Epithelial cell of prostate (primary cell): ENCODE data around the gene UBAP2L.
"Not testable (repeated sequence)": the region's sequence is repeated elsewhere in the genome, so short reads cannot be mapped to it uniquely, and the experiment has no call there.

Source experiments
- DNase-seq: peaks from one replicate; pipeline ENCODE4 v3.0.0-alpha.2; 2011; ENCODE audit warnings: low read depth, low spot score
- H3K27ac ChIP-seq: fragments of 450-650 bp; 2 replicates; pipeline ENCODE4 v1.5.1; 2017; ENCODE audit warnings: mild to moderate bottlenecking

UBAP2L gene

DNA sequence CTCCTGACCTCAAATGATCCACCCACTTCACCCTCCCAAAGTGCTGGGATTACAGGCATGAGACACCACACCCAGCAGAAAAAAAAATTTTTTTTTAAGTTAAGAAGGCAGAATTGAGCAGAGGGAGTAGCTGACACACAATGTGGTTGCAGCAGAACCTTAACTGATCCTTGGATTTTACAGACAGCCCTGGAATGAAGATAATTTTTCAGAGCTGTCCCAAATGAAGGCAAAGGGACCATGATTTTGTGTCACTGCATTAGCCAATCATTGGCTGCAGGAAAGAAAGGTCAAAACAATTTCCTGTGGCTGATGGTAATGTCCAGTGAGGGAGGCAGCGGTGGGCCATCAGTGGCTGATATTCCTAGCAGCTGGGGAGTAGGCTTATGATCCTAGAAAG is 80.8 kb downstream of the UBAP2L start:
- no peak overlapping the region for H3K27ac ChIP-seq
- no peak for DNase-seq

DNA sequence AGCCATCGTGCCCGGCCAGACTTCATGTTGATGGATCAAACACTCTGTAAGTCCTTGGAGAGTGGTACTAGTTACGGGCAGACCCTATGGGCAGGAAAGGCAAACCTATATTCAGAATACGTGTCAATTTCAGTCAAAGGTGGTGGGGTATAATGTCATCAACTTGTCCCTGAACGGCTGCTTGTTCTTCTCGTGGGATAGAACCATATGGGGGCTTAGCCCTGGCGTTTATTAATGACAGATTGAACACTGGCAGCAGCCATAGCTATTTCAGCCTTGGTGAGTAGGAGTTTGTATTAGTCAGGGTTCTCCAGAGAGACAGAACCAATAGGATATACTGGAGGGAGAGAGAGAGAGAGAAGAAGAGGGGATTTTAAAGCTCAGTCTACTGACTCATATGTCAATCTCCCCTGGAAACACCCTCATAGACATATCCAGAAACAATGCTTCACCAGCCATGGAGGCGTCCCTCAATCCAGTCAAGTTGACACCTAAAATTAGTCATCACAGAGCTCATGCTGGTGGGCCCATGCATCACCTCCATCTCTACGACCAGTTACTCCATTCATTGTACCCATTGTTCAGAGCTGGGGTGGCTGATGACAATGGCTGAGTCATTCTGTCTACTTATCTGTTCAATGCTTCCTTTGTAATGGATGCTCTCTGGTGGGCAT is 84.0 kb downstream of the UBAP2L start:
- no peak overlapping the region for H3K27ac ChIP-seq
- DNase-seq = no peak

- DNase-seq = no peak
- H3K27ac ChIP-seq = no peak overlapping the region
Measured at GRCh38 chr1:154306151-154306550, 85.4 kb downstream of the UBAP2L start.

DNA sequence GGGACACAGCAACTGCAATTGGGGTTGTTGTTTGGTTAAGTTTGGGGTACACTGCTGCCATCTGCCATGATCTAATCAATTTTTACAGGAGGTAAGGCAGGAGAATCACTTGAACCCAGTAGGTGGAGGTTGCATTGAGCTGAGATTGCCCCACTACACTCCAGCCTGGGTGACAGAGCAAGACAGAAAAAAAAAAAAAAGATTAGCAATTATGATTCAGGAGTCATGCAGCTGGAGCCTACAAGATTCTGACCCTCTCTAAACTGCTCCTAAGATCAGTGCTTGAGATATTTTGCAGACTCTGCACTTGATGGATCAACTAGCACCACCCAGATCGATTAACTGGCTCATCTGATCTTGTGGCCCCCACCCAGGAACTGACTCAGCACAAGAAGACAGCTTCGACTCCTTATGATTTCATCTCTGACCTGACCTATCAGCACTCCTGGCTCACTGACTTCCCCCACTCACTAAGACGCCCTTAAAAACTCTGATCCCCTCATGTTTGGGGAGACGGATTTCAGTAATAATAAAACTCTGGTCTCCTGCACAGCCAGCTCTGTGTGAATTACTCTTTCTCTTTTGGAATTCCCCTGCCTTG is 87.0 kb downstream of the UBAP2L start:
- DNase-seq, H3K27ac ChIP-seq: not testable (repeated sequence)

DNA sequence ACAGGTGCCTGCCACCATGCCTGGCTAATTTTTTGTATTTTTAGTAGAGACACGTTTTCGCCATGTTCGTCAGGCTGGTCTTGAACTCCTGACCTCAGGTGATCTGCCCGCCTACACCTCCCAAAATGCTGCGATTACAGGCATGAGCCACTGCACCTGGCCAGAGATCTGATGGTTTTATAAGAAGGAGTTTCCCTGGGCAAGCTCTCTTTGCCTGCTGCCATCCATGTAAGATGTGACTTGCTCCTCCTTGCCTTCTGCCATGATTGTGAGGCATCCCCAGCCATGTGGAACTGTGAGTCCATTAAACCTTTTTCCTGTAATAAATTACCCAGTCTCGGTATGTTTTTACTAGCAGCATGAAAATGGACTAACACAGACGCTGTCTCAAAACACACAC is 88.4 kb downstream of the UBAP2L start:
- not testable (repeated sequence) for DNase-seq, H3K27ac ChIP-seq

DNA sequence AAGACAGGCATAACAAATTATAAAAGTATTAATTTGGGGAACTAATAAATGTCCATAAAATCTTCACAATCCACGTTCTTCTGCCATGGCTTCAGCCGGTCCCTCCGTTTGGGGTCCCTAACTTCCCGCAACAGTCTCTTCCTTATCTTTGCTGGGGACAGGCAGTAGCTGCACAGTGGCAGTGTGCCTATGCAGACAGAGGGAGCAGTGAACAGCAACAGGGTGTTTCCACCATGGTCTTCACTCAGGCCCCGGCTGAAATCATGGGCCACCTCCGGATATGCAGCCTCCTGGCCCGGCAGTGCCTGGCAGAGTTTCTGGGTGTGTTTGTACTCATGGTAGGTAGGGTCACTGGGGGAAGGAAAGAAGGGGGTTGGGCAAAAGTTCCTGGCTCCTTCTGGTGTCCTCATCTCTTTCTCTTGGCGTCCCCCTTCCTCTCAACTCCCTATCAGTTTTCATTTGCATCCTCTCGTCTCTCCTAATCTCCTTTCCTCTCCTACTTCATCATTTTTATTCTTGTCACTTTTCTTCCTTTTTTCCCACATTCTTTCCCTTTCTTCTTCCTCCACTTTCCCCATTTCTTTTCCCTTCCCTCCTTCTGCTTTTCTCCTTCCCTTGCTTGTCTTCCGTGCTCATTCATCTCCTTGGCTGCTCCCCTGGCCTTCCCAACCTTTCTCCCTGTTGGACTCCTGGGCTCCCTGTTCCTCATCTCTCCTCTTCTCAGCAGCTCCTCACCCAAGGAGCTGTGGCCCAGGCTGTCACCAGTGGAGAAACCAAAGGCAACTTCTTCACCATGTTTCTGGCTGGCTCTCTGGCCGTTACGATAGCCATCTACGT is 91.7 kb downstream of the UBAP2L start:
- not testable (repeated sequence) for H3K27ac ChIP-seq, DNase-seq

GRCh38 chr1:154313066-154313356 is 92.3 kb downstream of the UBAP2L start:
- DNase-seq = no peak
- H3K27ac ChIP-seq = no peak overlapping the region

DNA sequence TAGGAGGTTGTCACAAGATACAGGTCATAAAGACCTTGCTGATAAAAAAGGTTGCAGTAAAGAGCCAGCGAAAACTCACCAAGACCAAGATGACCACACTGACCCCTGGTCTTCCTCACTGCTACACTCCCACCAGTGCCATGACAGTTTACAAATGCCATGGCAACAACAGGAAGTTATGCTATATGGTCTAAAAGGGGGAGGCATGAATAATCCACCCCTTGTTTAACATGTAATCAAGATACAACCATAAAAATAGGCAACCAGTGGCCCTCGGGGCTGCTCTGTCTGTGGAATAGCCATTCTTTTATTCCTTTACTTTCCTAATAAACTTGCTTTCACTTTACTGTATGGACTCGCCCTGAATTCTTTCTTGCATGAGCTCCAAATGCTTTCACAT is 93.5 kb downstream of the UBAP2L start:
- not testable (repeated sequence) for H3K27ac ChIP-seq, DNase-seq

DNA sequence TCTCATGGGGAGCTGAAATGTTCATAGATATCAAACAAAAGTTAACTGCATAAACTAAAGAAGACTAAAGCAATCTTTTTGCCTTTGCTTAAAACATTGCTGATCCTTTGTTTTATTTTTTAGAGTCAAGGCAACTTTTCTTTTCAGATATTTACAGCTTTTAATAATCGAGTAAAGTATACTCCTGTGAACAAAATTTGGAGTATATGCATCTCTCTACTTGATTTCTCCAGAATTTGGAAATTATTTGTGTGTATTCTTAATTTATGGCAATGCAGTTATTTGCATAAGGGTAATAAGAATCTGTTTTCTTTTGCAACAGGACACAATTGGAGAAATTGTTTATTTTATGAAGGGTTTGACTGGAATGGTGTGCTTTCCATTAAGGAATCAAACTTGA is 95.9 kb downstream of the UBAP2L start:
- DNase-seq = no peak
- H3K27ac ChIP-seq = no peak overlapping the region

DNA sequence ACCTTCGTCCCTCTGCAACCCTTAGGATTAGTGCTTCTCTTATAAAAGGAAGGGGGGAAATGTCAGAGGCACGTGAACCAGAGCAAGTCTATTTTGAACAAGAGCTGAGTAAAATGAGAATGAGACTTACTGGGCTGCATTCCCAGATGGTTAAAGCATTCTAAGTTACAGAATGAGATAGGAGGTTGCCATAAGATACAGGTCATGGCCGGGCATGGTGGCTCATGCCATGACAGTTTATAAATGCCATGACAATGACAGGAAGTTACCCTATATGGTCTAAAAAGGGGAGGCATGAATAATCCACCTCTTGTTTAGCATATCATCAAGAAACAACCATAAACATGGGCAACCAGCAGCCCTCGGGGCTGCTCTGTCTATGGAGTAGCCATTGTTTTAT is 97.6 kb downstream of the UBAP2L start:
- H3K27ac ChIP-seq = no peak overlapping the region
- DNase-seq = no peak
